Eye (tissue), 1 donor: Measurements from ENCODE around the gene METTL8.

ENCODE experiments used
- DNase-seq: peaks from one replicate; pipeline ENCODE4 v3.0.0-alpha.2; 2015

The METTL8 gene, protein sequence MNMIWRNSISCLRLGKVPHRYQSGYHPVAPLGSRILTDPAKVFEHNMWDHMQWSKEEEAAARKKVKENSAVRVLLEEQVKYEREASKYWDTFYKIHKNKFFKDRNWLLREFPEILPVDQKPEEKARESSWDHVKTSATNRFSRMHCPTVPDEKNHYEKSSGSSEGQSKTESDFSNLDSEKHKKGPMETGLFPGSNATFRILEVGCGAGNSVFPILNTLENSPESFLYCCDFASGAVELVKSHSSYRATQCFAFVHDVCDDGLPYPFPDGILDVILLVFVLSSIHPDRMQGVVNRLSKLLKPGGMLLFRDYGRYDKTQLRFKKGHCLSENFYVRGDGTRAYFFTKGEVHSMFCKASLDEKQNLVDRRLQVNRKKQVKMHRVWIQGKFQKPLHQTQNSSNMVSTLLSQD

DNA sequence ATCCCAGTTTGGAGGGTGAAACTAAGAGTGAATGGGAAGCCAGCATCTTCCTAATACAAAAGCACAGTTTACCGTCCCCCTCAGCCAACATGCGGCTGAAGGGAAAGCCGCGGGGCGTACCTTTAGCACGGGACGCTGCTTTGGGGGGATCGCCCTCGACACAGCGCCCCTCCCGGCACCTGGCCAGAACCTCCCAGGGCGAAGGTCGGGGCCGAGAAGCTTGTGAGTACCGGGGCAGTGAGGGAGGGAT lies at the start of gene METTL8:
Gene METTL8, minus strand, starts transcription at position 228 of the 250 bp plus-strand sequence. CDS start 41,805 bp downstream, outside the sequence.
- no peak for DNase-seq

DNA sequence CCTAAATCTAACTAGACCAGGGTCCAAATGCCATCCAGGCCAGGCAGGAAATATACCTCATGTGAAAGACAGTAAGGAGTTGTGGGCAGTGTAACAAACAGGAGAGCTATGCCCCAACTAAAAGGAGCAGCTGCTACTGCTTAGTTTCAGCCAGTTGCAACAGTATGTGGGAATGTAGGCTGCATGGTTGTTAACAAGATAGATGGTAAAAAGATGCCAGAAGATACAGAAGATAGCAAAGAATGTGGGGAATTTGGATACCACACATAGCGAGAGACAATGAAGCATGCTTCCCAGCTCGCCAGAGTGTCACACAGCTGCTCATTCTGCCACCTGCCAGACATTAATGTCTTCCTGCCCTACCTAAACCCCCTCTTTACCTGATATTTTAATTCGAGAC lies 49.1 kb upstream of the METTL8 start:
- no peak for DNase-seq

DNA sequence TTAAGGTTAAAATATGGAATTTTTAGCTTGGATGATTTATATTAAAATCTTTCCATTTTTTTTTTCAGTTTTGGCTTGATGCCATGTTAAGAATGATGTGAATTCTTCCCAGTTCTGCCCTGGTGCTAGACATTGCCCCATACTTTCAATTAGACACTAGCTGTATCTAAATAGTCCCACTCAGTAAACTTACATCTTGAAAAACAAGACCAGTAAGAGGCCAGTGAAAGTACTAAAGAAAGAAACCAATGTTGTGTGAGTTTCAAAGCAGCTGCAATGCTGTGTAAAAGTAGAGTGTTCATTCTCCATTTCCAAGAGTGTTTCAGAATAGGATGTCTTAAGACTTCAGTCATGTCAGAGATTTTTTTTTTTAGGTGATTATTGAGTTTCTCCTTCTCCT lies 48.5 kb upstream of the METTL8 start:
- no peak for DNase-seq

DNA sequence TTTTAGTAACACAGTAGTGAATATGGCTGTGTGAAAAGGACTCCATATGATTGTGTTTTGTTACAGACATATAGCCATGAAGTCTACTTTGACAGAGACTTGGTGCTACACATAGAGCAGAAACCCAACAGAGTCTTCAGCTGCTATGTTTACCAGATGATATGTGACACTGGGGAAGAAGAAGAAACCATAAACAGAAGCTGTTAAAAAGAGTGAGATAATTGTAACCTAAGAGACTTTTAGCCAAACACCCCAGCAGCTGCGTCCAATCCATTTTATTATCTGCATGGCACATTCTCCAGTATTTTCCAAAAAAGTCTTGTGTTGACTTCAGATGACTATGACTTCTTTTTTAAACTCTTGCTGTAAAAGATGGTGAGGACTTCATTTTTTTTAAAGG lies 47.1 kb upstream of the METTL8 start:
- no peak for DNase-seq

DNA sequence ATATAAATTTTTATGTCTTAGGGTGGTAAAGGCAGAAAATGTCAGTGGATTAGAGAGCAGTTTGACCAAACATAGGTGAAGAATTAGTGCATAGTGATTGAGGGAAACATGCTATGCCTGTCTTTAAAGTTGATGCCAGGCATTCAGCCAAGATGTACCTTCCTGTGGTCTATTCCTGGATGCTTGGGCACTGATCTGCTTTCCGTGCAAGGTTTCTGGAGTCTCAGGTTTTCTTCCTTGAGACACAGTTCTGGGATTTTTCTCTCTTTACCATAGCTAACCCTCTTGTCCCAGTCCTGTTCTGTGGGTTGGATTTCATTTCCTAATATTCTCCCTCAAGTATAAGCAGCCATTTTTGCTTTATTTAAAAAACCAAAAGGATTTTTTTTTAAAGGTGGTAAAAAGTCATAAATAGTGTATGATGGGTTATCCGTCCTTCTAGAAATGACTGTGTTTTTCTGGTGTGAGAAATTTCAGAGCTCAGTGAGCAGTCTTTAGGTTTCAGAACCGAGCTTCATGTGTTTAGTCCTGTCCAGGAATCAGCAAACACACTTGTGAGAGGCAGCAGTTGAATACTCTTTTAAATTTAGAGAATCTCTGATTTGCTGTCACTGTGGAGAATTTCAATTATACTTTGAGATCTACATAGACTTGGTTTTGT lies 45.5 kb upstream of the METTL8 start:
- no peak for DNase-seq

DNA sequence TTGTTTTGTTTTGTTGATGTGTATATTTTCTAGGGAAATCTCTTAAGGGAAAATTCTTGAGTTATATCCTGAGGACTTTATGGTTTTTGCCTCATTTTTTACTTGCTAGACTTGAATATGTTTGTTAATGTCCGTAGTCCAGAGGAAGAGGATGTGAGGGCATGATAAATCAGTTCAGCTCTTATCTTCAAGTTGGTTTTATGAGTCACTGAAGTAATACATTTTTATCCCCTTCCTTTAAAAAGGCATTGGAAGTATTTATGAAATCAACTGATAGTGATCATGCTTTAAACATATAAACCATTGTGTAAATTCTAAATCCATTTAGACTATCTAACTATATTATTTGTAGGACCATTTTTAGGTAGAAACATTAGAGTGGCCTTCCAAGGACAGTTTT lies 44.6 kb upstream of the METTL8 start:
- no peak for DNase-seq

DNA sequence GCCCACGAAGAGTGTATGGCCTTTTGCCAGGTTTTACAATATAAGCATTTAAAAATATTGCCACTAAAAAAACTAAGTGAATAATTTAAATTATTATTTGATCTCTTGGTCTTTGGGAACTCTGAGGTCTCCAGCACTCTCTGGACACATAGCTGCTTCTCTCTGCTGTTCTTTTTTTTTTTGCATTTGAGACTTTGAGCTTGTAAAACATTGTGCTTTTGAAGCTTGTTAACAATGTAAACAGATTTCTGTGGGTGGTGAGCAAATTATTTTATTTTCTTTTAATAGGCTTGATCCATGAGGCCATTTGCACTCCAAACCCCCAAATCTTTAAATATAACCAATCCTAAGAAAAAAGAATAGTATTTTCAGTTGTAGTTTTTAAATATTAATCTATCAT lies 42.2 kb upstream of the METTL8 start:
- DNase-seq: no peak

DNA sequence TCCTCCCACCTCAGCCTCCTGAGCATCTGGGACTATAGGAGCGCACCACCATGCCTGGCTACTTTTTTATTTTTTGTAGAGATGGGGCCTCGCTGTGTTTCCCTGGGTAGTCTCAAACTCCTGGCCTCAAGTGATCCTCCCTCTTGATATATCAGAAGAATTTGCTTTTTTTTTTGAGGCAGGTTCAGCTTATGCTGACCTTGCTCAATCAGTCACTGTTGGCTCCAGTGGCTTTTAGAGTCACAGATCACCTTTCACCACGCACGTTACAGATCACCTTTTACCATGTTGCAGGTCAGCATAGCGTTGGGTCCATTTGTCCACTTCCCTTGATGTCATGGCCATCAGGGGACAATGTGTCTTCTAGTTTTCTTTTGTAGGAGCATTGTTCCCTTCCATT lies 36.3 kb upstream of the METTL8 start:
- no peak for DNase-seq

DNA sequence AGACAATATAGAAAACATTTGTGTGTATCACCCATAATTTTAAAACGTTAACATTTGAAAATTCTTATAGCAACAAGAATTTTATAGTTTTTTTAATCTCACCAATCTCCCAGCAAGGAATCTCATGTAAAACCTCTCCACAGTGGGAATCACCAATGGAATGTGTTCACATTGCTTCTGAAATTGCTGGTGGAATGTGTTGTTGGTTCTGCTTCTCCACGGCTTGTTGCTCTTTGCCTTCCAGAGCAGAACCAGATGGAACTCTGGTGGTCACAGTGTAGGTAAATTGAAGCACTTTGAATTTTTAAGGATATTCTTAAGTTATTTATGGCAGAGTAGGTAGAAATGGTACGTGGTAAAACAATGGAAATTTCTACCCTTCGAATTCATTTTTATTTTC lies 35.4 kb upstream of the METTL8 start:
- DNase-seq: no peak

DNA sequence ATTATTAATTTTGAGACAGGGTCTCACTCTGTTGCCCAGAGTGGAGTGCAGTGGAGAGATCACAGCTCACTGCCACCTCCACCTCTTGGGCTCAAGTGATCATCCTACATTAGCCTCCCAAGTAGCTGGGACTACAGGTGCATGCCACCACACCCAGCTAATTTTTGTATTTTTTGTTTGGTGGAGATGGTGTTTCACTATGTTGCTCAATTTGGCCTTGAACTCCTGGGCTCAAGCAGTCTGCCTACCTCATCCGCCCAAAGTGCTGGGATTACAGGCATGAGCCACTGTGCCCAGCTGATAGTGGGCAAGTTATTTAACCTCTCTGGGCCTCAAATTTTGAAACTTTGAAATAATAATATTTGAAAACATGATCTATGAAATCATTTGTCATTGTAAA lies 26.7 kb upstream of the METTL8 start:
- DNase-seq: no peak

DNA sequence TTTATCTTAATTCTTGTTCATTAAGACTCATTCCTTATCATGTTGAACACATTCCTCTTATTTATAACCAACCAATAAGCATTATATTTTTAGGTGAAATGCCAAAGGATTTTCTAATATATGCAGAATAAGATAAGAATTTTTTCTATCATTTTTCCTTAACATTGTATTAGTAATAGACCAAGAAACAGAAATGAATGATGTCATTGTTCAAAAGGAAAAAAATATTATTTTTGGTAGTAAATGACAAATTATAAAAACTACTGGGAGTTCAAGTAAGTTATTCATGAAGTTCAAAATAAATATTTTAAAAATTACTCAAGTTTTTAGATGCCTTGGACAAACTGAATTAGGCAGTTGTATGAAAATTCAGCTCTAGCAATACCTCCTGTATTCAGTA lies 25.7 kb upstream of the METTL8 start:
- DNase-seq: no peak

DNA sequence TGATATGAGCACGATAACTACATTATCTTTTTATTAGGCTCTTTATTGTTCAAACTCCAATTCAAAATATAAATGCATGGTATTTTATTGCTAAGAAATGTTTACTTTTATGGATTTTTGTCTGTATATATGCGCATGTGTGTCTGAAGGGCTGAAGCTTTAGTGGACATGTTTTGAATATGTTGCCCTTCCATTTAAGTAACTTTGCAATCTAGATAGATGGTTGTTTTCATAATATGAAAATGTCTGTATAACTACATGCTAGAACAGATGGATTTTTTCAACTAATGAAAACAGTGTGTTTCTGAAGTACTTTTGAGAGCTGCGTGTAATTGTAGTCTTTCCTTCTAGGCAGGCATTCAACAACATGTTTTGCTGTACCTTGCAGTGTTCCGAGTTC lies 19.0 kb upstream of the METTL8 start:
- DNase-seq: no peak

DNA sequence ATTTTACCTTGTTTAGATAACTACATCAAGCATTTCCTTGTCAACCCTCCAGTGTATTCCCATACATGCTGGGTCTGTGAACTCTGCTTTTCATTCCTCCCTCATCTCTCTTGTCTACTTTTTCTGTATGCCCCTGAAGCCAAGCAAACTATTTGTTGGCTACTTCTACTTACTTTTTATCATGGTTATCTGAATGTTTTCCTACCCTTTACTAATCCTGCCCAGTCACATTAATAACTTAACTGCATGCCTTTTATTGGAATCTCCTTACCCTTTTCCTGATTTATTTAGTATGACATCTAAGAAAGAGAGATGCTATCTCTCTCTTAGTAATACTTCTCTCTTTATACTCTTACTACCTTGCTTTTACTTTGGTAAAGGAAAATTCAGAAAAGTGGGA lies 17.3 kb upstream of the METTL8 start:
- DNase-seq: no peak

DNA sequence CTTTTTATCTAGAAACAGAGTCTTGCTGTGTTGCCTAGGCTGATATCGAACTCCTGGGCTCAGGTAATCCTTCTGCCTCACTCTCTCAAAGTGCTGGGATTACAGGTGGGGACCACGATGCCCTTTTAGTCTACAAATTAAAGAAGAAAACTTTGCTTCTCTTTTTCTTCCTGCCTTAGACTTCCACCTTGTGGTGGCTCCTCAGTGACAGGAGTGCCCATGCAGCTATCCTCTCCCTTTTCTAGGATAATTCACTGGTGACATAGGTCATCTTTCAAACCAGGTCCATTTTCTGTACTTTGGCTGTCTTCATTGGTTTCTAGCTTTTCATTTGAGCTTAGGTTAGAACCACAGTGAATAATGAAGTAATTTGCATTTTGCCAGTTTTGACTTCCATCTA lies 13.9 kb upstream of the METTL8 start:
- no peak for DNase-seq

DNA sequence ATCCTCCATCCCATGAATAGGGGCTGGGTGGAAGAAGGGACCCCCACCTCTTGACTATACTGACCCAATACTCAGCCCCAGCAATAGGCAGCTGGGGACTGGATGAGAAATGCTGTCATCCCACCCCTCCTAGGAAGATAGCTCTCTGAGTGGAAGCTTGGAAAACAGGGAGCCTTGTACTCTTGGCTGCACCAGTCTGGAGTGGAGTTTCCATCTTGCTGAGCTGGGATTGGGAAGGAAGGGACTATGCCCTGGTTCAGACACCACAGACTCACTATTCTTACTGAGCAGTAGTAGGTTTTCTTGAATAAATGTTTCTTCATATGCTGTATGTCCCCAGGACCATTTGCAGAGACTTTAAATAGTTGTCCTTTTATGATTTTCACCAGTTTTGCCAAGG lies 7.7 kb upstream of the METTL8 start:
- DNase-seq: no peak

DNA sequence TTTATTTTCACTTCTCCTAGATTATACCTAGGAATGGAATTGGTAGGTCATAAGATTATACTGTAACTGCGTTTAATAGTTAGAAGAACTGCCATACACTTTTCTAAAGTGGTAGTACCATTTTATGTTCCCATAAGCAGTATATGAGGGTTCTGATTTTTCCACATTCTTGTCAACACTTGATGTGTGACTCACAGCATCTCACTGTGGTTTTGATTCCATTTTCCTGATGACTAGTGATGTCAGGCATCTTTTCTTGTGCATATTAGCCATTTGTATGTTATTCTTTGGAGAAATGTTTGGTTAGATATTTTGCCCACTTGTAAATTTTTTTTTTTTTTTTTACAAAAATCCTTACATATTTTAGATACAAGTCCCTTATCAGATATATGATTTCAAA lies 2.5 kb upstream of the METTL8 start:
- DNase-seq: peak; percentile 19

DNA sequence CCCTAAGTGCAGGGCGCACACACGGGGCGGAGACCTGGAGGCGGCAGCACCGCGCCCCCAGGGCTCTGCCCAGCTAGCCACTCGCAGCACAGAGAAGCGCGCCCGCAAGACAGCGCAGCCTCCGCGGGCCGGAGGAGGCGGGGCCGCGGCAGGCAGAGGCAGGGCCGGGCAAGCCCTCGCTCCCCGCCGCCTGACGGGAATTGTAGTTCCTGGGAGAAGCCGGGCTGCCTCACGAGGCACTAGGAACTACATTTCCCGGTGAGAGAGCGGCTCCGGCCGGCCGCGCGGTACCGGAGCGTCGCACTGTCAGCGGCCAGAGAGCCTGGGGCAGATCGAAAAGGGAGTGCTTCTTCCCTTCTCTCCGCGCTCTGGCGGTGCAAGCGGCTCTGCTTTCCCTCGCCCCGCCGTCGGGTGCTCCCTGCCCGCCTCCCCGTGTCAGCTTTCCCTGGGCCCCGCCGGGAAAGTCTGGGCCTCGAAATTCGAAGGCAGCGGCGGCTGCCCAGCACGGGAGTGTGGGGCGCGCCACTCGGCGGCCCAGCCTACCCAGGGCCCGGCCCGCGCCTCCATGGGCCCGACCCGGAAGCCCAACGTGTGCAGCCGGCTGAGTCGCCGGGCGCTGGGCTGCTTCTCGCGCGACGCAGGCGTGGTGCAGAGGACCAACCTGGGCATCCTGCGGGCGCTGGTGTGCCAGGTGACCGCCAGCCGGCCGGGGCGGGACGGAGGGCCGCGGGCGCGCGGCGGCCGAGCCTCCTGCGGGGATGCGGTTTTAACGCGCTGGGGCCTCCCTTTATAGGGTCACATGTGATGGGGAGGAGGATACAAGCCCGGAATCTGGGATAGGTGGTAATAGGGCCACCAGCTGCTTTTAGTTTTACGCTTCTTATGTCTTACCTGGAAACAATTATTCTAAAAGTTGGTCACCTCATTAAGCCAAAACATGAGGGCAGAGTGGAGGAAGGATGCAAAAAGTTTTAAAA lies 511 bp upstream of the METTL8 start, which contains the start of gene DCAF17:
Gene DCAF17, plus strand, starts transcription at position 214 of the 977 bp plus-strand sequence. Its CDS starts 352 bp downstream, at position 566.
- DNase-seq: peak; percentile 98

DNA sequence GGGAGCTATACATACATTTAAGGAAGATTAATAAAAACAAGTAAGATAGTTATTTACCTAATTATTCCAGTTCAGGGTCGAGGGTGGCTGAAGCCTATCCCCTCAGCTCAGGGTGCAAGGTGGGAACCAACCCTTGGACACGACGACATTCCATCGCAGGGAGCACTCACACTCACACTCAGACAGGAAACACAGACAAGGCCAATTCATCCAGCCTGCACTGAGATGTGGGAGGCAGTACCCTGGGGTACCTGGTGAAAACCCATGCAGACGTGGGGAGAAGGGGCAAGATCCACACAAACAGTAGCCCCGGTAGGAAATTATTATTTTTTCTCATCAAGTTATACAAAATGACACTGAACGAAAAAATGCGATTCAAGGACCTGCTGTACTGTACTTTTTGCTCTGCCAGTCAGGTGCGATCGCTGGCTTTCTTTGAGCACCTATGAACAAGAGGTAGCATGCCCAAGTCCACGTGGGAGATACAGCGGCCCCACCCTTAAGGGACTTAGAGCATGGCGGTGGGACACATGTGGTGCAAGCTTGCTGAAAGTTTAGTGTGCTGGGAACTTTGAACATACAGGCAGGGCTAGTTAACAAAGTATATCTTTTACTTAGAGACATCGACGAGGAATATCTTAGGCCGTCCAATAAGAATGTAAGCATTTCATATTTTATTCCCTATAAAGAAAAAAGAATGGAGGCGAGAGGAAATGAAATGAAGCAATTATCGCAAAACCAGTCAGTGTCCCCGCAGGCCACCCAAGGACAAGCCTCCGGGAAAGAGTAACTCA lies 624 bp downstream of the METTL8 start:
- no peak for DNase-seq

DNA sequence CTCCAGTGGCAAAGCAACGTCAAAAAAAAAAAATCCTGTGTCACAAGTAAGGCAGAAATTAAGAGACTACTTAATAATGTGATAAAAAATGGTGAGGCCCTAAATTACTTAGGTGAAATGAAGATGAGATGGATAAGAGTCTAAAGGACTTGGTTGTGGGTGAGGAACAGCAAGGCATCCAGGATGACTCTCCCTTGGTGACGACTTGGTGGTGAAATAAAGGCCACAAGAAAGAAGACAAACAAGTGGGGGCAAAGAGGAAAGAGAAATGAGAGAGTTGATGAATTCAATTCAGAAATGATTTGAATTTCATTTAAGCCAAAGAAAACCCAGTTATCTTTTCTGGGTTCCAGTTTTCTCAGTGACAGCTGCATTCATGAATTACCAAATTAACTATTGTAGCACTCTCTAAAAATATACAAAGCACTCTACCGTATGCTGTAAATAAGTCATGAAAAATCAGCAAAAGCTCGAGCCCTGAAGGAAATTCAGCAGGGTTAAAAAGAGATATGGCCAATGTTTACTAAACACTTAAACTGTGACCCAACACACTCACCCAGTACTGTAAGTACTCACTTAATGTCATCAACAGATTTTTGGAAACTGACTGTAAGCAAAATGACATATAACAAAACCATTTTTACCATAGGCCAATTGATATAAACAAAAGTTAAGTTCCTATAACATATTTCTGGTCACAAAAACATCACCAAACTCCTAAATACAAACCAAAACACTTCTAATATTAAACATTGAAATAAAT lies 1.4 kb downstream of the METTL8 start:
- DNase-seq: no peak

DNA sequence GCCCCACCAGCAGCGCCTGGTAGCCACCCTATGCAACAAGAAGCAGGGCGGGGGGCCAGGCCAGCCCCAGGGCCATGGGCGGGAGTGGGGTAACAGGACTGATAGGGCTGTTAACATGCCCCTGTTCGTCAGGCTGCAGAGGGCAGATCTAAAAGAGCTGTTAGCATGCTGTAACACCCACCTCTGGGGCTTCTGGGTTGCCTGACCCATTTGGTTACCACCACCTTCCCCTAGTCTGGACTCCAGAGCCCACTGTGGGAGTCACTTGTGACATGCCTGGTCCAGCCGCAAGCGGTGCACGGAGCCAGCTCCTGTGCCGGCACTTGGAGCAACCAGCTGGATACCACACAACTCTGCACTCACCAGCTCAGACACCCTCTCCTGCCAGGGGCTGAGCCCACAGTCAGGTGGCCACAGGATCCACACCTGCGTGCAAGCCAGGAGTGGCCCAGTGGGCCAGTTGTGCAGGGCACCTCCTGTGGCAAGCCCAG lies 2.1 kb downstream of the METTL8 start:
- DNase-seq: no peak

DNA sequence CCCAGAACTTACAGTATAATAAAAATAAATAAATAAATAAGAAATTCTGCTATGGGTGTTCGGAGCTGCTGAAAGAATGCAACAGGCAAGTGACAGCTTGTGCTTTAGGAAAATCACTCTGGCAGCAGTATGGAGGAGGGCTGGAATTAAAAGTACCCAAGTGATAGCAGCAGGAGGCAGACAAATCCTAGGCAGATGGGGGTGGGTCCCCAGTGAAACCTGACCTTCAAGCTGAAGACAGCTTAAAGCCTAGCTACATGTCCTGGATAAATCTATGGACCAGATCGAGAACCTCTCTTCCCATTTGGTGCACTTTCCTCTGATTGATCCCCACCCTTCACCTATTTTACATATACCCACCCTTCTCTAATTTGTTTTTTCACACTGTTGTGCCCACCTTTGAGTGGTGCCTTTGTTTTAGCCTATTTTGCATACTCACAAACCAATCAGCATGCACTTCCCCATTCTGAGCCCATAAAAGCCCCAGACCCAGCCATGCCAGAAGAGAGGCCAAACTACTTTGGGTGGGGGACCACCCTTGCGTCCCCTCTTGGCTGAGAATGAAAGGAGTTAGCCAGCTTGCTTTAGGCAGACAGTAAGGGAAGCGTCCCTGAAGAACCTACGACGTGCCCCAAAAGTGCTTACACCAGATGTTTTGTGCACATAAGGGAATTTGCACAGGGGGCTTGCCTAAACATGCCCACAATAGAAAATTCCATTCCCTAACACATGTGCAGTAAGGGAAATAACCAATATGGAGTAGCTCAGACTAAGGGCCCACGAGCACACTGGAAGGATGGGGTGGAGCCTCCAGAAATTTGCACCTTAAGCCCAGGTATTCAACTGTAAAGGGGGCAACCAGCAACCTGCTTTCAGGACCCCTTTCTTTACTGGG lies 3.0 kb downstream of the METTL8 start:
- peak; percentile 15 for DNase-seq
